ENCODE results near the gene TRAK1. TPM values are rescaled to one million over a fixed set of nuclear protein-coding genes. Genes with fewer than 3 reads are reported as not detected.

The TRAK1 gene
- total RNA-seq, 1 donor from 2014 or later, result 50.7 TPM

DNA sequence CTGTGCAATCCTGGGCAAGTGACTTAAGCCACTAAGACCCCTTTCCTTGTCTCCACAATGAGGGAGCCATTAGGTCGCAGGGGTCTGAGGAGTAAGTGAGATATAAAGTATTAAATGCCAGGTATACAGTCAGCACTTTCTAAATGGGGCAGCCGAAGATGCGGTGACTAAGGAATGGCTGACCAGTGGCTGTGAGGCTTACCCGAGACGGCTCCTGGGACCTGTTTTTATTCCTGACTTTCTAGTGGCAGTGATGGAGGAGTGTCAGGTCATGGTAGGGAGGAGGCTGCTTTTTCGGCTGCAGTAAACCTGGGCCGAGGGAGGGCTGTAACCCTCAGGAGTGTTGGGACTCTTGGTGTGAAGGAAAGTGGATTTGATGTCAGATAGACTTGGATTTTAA lies 52.3 kb downstream of the TRAK1 start:
- no peak overlapping the region for H3K4me3 Mint-ChIP-seq
- peaks cover 2% of the 10 kb centered on the region for H3K36me3 Mint-ChIP-seq
- DNase-seq (ENCODE audit: low spot score in 2 of 2, unreplicated experiment in 2 of 2), result no peak
- H3K27me3 Mint-ChIP-seq (ENCODE audit: low read depth), result no peaks in the 10 kb centered on the region
- peaks cover 11% of the 10 kb centered on the region for H3K4me1 Mint-ChIP-seq
- no peak for TF ChIP-seq CTCF (IDR thresholded peaks at IDR 0.05; ENCODE audit: unreplicated experiment)
- peak overlapping the region; percentile 51 for H3K27ac Mint-ChIP-seq
- no peaks in the 10 kb centered on the region for H3K9me3 Mint-ChIP-seq

DNA sequence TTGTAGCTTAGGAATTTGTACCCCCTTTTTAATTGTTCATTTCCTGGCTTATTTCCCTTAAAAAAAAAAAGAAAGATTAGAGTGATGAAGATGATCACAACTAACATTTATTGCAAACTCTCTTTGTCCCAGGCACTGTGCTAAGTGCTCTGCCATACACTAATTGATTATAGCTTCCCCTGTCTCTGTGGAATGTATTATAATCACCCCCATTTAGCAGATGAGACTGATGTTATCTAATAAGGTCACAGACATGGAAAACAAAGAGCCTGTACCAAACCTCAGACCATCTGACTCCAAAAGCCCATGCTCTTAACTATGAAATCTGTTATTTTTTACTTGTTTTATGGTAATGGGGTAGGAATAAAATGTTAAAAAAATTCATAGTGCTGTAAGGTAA lies 53.1 kb downstream of the TRAK1 start:
- DNase-seq (ENCODE audit: low spot score in 2 of 2, unreplicated experiment in 2 of 2), result no peak
- peaks cover 15% of the 10 kb centered on the region for H3K4me1 Mint-ChIP-seq
- H3K36me3 Mint-ChIP-seq, result peaks cover 2% of the 10 kb centered on the region
- no peaks in the 10 kb centered on the region for H3K9me3 Mint-ChIP-seq
- H3K27ac Mint-ChIP-seq, result no peak overlapping the region
- no peaks in the 10 kb centered on the region for H3K27me3 Mint-ChIP-seq (ENCODE audit: low read depth)
- no peak for TF ChIP-seq CTCF (IDR thresholded peaks at IDR 0.05; ENCODE audit: unreplicated experiment)
- no peak overlapping the region for H3K4me3 Mint-ChIP-seq

DNA sequence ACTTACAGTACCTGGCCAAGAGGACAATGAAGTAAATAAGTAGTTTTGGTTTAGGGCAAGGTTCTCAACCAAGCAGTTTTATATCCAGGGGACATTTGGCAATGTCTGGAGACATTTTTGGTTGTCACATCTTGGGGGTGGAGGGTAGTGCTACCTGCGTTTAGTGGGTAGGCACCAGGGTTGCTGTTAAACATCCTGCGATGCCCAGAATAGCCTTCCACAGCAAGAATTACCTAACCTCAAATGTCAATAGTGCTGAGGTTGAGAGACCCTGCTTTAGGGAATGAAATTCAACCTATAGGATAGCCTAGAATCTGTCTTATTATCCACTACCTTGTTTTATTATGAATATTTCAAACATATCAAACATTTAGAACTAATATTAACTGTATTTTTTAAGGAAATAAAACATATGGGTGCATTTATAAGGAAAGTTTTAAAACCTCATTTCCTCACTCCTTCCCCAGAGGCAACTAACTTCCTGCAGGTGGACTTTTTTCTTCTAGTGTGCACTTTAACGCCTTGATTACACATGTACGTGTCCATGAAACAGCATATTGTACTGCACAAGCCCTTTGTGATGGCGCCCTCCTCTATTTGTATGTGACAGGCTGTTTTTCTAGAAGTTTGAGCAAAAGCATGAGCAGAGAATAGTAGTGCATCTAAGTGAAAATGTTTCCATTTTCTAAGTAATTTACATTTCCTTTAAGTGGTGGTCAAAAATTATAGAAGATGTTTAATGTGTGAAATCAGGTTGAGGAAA lies 57.1 kb downstream of the TRAK1 start:
- no peak overlapping the region for H3K27ac Mint-ChIP-seq
- DNase-seq (ENCODE audit: low spot score in 2 of 2, unreplicated experiment in 2 of 2), result no peak
- H3K9me3 Mint-ChIP-seq, result no peaks in the 10 kb centered on the region
- no peak for TF ChIP-seq CTCF (IDR thresholded peaks at IDR 0.05; ENCODE audit: unreplicated experiment)
- H3K27me3 Mint-ChIP-seq (ENCODE audit: low read depth), result no peaks in the 10 kb centered on the region
- H3K36me3 Mint-ChIP-seq, result peaks cover 2% of the 10 kb centered on the region
- H3K4me1 Mint-ChIP-seq, result peaks cover 39% of the 10 kb centered on the region
- H3K4me3 Mint-ChIP-seq, result no peak overlapping the region

- Mint-ChIP-seq H3K4me1 (peaks cover 32% of the 10 kb centered on the region), H3K27me3 (ENCODE audit: low read depth) (no peaks in the 10 kb centered on the region), H3K9me3 (no peaks in the 10 kb centered on the region), H3K27ac (no peak overlapping the region), H3K4me3 (no peak overlapping the region), H3K36me3 (peaks cover 2% of the 10 kb centered on the region)
- DNase-seq (ENCODE audit: low spot score in 2 of 2, unreplicated experiment in 2 of 2), result peak; percentile 51 to 61
- TF ChIP-seq CTCF (IDR thresholded peaks at IDR 0.05; ENCODE audit: unreplicated experiment), result no peak
Measured at GRCh38 chr3:42148982-42149432, 57.9 kb downstream of the TRAK1 start.

DNA sequence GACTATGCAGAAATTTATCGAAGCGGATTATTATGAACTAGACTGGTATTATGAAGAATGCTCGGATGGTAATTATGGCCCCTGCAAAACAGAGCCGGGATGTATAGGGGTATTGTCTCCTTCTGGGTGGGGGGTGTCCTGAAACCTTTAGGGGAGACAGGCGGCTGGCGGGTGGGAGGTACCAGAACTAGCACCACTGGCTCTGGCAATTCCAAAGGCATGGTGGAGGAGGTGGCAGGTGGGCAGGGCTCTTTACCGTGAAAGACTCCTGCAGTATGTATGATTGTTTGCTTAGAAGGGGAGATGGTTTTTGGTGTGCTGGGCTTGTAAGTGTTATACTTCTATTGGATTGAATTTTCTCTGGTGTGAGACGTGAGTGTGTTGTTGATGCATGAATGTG lies 58.4 kb downstream of the TRAK1 start:
- Mint-ChIP-seq H3K4me3 (no peak overlapping the region), H3K4me1 (peaks cover 28% of the 10 kb centered on the region), H3K27ac (no peak overlapping the region), H3K36me3 (peaks cover 2% of the 10 kb centered on the region), H3K9me3 (no peaks in the 10 kb centered on the region), H3K27me3 (ENCODE audit: low read depth) (no peaks in the 10 kb centered on the region)
- DNase-seq (ENCODE audit: low spot score in 2 of 2, unreplicated experiment in 2 of 2), result no peak
- TF ChIP-seq CTCF (IDR thresholded peaks at IDR 0.05; ENCODE audit: unreplicated experiment), result no peak

Data from mesothelial cell of epicardium (in vitro differentiated cells).